Posterior cingulate gyrus (tissue), 11 donors: ENCODE data around the gene PTPRD.

Experiments
- DNase-seq, 10 donors: peaks; one replicate each; pipeline versions ENCODE4 v3.0.0 to v3.0.0-alpha.2; 2020 to 2021; ENCODE audit warnings: mixed read lengths in 3 of 10
- intact Hi-C: fragments of 100-400 bp; cut with DNase I; formaldehyde crosslinking; loops from one replicate; pipeline ENCODE4 v1.15.1; 2023

Gene PTPRD

DNA sequence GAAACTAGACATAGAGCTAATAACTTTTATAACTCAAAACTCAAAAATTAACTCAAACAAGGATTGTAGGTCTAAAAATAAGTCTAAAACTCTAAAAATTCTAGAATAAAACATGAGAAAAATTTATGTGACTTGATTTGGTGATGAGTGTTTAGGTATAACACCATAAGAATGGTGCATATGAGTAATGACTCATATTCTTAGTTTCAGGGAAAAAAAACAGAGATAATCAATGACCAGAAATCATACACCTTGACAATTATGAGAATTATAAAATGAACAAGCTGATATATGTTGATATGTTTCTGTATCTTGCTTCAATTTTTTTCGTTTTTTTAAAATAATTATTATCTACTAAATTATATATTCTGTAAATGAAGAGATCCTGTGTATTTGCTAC, 541.2 kb downstream of the PTPRD start:
- intact Hi-C loops, result no loop called here
- DNase-seq, result no peak

DNA sequence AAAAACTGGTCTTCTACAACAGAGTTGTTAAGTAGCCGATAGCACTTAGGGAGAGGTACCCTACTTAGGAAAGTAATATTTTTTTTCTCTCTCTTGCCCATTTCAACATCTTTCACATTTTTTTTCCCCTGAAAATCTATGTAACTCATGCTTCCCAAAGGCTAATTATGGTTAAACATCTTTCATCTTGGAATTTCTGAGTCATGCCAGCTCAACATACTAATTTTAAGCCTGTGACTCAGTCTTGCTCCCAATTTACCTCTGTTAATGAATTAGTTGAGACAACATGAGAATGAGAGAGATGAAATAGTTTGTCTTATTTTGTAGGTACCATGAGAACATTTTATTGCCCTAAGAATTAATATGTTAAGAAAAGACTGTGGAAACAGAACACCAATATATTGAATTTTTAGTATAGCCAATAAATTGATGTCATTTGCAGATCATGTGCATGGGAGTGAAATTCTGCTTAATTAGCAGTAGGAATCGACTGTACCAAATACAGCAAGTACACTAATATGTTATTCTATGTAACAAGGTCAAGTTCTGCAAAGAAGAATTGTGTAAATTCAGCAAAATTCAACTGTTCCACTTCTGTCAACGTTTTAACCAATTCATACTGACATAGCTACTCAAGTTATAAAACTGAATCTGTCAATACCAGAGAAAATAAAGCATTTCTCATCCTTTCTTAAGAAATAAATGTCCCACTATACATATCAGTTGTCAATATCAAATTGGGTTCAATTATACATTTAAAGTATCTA, 550.0 kb downstream of the PTPRD start:
- intact Hi-C loops, result loop anchor here (5.0 kb wide), 1 partner anchor 204 kb away; no protein-coding TSS in a partner anchor
- DNase-seq, result no peak

DNA sequence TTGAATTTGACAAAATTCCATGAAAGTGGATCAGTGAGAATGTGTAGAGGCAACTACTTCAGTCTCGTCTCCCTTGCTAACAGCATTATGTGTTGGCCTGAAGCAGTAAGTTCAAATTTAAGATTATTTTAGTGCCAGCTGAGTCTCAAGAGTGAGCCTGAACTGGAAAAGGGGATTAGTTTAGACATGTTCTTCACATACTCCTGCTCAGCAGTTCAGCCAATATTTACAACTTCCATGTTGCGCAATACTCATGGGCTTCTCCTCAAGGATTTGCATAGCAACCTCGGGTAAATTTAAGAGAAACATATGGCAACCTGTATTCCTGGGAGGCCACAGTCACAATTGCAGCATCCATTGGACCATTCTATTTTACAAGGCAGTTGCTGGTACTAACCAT, 553.8 kb downstream of the PTPRD start:
- intact Hi-C loops, result no loop called here
- DNase-seq, result no peak

DNA sequence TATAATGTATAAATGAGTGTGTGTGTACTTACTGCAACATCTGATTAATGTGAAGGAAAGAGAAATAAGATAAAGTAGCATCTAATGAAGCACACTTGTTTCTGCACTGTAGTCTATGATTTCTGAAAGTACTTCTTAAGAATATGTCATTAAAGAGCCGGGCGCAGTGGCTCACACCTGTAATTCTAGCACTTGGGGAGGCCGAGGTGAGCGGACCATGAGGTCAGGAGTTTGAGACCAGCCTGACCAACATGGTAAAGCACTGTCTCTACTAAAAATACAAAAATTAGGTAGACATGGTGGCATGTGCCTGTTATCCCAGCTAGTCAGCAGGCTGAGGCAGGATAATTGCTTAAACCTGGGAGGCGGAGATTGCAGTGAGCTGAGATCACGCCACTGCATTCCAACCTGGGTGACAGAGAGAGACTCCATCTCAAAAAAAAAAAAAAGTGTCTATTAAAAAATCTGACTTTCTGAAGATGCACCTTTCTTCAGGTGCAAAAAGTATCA, 556.9 kb downstream of the PTPRD start:
- no peak for DNase-seq
- intact Hi-C loops, result no loop called here

DNA sequence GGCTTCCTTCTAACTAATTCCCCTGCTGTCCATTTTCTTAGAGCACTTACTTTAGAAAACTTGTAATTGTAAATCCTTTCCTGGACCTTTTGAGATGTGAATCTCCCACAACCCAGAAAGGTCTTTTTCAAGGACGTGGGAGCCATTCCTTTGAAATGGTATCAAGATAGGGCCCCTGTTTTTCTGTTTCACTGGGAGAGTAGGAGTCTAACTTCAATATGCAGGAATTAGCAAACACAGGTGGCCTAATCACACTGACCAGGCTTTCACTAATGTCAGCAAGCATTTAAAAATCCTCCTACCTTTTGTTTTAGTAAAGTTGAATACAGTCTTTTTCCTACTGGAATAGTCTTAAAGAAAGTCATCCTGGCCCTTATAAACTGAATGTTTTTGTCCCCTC, 558.3 kb downstream of the PTPRD start:
- DNase-seq, result no peak
- intact Hi-C loops, result no loop called here

DNA sequence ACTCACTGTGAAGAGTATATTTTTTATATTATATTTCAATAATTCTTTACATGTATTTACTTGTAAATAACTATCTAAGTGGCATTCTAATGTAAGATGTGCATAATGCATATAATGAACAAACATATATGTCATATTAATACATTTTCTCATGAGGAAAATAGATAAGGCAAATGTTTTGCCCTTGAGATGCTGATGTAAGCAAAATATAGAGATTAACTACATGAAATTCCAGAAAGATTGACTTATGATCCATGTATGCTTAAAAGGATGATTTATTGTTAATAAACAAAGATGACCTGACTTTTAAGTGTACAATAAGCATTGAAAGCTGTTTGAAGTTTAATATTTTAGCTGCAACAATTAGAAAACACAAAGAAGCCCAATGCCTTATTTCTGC, 559.9 kb downstream of the PTPRD start:
- intact Hi-C loops, result no loop called here
- no peak for DNase-seq

DNA sequence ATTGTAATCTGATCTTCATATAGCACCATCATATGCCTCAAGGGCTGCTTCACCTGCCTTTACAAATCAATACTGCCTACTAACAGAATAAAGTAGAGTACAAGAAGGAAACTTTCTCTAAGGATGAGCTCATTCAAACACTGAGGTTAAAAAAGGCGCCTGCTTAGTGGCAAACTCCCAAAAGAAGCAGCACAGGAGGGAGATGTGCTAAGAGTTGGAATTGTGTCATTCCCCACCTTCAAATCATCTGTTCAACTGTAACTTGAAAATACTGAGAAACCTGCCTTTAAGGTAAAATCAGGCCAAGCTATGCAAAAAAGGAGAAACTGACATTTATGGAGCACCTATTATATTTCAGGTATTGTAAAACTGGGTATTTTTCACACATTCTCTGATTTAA, 560.6 kb downstream of the PTPRD start:
- peak in 1 of 10 donors; percentile 25 for DNase-seq
- intact Hi-C loops, result no loop called here

DNA sequence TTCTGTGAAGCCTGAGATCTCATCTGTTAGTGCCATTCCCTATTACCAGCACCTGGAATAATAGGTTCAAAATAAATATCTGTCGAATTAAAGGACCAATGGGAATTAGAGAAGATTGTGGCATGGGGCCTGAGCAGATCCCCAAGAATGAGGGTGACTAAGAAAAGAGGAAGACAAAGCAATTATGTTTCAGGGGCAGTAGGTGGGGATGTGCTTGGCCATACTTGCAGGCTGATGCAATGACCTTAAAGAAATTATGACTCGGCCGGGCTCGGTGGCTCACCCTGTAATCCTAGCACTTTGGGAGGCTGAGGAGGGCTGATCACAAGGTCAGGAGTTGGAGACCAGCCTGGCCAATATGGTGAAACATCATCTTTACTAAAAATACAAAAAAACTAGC, 562.8 kb downstream of the PTPRD start:
- intact Hi-C loops, result no loop called here

DNA sequence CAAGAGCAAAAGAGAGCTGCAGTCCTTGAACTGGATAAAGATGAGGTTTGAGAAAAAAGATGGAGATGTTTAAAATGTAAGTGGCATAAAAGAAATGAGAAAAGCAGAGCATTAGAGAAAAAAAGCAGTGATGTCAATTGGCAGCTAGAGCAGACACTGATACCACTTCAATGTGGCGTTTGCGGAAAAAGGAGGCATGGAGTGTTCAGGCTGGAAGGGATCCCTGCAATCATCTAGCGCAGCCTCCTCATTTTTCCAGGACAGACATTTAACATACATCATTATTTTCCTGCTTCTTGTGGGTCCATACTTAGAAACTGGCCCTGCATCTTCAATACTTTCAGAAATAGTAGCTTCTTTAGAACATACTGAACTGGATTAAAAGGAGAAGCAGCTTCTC, 563.8 kb downstream of the PTPRD start:
- intact Hi-C loops, result no loop called here
- peak in 3 of 10 donors; percentile 22 to 79 (median 65) for DNase-seq

More for the DNA sequence above, 562.8 kb downstream of the PTPRD start:
- no peak for DNase-seq

DNA sequence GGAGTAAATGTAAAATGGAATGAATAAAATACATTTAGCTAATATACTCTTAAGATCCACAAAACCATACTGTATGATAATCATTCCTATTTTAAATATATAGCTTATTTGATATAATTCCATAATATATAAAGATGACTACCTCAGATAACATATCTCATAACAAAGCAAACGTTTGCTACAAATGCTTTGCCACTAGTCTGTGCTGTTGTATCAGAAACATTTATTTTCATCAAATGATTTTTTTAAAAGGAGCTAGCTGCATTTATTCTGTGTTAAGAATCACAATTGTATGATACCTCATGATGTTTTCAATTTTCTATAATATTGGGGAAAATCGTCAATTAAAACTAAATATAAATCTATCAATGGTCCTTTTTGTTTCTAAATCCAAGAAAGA, 567.2 kb downstream of the PTPRD start:
- intact Hi-C loops, result no loop called here
- no peak for DNase-seq

DNA sequence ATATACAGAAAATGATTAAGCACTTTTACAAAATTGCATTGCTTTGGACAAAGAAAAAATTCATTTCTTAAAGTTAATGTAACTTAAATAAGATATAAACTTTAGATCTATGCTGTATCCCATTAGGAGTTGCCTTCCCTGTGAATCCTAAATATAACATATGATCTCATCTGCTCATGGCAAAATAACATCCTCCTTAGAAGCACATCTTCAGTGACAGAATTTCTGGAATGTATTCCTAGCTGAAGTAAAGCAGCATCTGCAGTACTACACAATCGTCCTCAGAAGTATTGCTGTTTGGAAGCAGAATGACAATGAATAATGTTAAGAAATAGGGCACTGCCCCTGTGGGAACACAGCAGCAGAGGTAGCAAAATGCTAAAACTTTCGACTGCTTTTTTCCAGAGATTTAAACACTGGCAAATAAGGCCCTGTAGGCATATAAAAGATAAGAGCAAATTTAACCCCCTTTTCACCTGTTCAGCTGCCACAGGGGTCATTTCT, 571.0 kb downstream of the PTPRD start:
- intact Hi-C loops, result no loop called here
- DNase-seq, result no peak

DNA sequence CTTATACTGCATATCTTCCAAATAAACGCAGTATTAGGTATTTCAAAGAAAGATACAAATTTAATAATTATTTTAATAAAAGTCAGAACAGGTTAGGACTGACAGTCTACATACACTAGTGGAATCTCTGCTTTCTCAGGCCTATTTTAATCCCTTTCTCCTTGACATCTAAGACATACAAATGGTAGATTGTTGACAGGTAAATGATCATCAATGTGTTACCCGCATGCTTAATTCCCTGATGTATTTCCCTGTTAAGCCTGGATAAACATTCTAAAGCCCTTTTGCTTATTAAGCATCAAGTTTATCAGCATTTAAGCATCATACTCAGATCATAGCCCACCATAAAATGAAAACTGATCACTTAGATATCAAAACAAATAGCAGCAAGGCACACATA, 576.7 kb downstream of the PTPRD start:
- intact Hi-C loops, result no loop called here
- no peak for DNase-seq

DNA sequence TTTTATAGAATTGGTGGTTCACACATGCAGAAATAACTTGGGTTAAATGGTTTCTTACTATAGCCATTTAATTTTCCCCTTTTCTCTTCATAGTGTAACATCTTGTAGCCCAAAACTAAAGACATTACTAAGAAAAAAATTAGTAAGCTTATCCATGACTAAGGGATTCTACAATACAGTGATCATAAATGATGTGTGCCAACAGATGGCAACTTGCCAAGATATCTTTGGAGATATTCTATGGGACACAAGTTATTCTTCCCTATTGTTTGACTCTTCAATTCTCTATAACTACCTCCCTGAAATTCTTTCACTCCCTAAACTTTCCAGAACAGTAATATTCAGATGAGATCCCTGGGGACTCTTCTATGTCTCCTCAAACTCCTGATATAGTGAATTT, 580.6 kb downstream of the PTPRD start:
- DNase-seq, result no peak
- intact Hi-C loops, result no loop called here

DNA sequence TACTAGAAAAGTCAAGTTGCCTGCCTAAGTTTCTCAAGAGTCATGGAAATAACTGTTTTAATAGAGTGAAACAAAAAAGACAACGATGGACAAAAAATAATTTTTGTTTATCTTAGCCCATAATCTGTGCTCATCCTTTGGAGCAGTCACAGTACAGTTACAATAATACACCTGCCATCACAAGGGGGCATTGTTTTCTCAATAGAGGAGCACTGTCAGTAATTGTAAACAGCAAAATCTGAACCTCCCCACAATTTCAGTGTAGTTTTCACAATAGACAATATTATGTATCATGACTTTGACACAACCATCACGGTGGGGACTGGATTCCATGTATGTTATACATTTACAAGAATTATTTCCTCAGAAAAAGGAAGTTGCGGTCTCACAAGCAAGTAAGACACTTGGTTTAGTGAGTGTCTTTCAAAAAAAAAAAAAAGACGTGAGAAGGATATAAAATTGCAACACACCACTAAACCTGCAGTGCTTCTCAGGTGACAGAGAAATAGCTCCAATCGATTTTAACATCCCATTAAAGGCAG, 586.3 kb downstream of the PTPRD start:
- no peak for DNase-seq
- intact Hi-C loops, result no loop called here

DNA sequence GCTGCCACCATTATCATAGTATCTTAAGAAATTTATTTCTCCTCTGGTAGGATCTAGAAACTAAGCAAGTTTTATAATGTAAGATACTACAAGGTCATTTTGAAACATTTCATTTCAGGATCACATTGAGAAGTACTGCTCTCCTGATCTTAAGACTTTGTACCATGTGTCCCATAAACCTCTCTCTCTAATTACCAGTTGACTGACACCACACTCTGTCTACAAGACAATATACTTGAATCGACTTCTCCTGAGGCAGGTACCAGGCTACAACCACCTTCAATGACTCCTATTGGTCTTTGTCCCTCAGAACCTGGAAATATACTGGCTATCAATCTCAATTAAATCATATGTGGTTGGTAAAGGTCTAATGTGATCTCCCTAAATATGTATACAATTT, 597.0 kb downstream of the PTPRD start:
- DNase-seq, result no peak
- intact Hi-C loops, result no loop called here

DNA sequence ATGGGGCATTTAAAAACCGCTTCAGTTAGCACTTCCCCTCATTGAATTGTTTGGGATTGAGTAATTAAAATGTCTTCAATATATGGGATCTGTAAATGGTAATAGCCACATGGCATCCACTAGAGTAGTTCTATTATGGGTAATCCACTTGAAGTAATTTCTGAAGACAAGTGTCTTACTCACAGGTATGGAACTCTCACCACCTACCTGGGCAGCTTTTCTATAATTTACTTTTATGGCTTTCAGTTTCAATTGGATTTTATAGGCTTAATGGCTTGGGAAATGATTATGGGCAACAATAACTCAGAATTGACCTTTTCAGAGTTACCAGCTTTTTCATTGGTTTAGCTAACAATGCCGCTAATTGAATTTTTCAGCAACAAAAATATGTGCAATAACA, 597.9 kb downstream of the PTPRD start:
- intact Hi-C loops, result no loop called here
- no peak for DNase-seq

DNA sequence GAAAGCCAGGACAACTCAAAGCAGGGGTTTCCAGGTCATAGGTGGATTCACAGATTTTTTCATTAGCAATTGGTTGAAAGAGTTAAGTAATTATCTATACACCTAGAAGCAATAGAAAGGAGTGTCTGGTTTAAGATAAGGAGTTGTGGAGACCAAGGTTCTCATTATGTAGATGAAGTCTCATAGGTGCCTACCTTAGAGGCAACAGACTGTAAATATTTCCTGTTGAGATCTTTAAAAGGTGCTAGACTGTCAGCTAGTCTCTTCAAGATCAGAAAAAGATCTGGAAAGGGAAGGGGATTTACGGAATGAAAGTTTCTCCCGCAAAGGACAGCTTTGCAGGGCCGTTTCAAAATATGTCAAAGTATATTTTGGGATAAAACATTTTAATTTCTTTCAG, 603.4 kb downstream of the PTPRD start:
- no peak for DNase-seq
- intact Hi-C loops, result no loop called here

DNA sequence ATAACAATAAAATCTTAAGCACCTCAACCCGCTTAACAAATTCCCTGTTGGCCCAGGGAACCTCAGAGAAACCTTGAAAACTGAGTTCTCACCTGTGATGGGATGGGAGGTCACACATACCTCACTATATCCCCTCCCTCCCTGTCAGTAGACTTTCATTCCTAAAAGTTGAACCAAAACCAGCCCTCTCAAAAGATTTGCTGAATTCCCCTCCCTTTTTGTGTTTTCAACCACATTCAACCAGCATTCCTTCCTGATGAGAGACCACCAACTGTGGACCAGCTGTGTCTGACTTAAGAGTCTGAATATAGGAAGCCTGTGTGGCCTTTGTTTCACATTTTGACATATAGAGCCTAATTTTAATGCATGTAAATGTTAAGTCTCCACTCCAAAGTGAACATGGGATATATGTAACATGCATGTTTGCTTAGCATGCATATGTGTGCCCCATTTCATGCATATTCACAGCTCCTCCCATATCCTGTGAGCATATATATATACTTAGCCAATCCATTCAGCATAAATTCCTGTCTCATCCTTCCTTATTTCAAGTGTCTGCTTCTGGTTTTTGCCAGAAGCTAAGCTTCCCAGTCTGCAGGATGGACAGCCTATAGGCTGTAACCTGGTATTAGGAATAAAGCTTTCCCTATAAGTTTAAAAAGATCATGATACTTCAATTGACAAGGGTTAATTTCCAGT, 604.6 kb downstream of the PTPRD start:
- intact Hi-C loops, result no loop called here
- no peak for DNase-seq

DNA sequence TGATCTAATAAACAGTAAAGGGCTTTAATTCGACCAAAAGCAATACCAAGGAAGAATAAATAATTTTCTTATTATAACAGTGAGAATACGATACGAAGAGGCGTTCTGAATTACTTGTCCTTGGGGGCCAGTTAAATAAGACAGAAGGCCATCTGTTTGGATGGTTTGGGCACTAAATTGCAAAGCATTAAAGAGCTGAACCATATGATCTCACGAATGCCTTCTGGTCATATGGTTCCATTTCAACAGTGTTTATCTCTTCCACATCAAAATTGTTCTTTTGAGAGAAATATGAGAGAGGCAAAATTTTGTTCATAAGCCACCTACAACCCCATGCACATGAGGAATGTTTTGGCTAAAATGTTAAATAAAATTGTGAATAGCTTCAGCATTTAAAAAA, 605.4 kb downstream of the PTPRD start:
- intact Hi-C loops, result no loop called here
- no peak for DNase-seq

DNA sequence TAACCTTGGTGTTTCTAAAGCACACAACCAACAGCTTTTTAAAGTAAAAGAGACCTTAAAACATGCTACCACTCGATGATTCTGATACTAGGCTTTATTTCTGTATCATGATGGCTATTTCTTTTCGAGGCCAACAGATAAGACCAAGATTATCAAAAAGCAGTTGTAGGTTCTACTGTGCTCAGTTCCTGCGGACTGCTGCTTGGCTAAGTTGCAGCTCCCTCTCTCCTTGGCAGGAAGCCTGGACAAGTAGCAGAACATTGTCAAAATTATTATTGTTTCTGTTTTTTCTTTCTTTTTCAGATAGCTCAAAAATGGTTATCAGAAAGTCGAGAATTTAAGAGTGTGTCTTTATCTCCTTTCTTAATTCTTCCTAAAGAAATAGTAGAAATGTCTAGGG, 607.6 kb downstream of the PTPRD start:
- intact Hi-C loops, result no loop called here
- peak in 1 of 10 donors; percentile 56 for DNase-seq

DNA sequence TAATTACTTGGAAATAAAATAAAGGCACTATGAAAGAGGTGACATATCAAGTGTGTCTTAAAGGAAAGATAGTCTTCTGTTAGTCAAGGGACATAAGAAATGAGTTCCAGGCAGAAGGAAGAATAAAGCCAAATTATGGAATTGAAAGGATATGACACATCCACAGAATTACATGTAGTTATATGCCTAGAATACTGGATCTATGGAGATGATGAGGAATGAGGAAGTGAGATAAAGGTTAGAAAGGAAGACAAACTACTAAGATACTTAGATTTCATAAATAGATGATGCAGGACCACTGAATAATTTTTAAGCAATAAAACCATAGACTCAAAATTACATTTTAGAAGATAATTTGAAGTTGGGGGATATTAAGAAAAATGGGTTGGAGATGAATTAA, 609.8 kb downstream of the PTPRD start:
- DNase-seq, result no peak
- intact Hi-C loops, result no loop called here

DNA sequence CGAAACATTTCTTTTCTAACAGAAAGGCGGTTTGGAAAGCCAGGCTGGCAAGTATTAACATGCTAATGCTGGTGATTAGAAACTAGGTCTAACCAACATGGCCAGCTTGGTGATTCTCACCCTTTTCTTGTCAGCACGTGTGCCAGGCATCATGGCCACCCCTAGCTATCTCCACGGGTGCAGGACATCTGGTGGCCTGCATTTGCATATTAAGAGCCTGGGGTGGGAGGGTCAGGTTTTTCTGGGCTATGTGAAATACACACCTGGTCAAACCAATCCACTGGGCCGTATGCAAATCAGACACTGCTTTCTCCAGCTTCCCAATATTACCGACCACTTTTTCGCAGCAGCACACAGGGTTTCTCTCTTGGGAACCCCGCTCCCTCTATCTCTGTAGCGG, 612.1 kb downstream of the PTPRD start:
- no peak for DNase-seq
- intact Hi-C loops, result no loop called here
